MCF 10A (cell line): Measurements from ENCODE around the gene TMEM18. TPM values are rescaled to one million over a fixed set of nuclear protein-coding genes. Genes with fewer than 3 reads are reported as not detected.
"Not testable (repeated sequence)": the region's sequence is repeated elsewhere in the genome, so short reads cannot be mapped to it uniquely, and the experiment has no call there.

Experiments
- BruUV-seq: library from RNA; stranded (reverse); fragments of 400-500 nt; replicated peaks from 2 replicates; lab custom pipeline; 2021; lab: Mats Ljungman, UMichigan
- CTCF ChIA-PET: fragments of 300-600 bp; sonication (Branson Sonifier 250); formaldehyde crosslinking; extraction: SDS; loops from one replicate; lab custom pipeline; 2021; ENCODE audit warnings: antibody characterized with exemption, inconsistent platforms; lab: Yijun Ruan, JAX
- POLR2A ChIA-PET: fragments of 300-600, 350-650 bp; sonication (Branson Sonifier 250); formaldehyde crosslinking; extraction: SDS; loops from one replicate; lab custom pipeline; 2020; ENCODE audit warnings: antibody characterized with exemption, inconsistent platforms; lab: Yijun Ruan, JAX
- DNase-seq: peaks from one replicate; pipeline ENCODE4 v3.0.0-alpha.2; 2018; ENCODE audit not compliant: unreplicated experiment
- H3K27ac Mint-ChIP-seq: one replicate; pipeline ENCODE4 v1.8.0; 2022; ENCODE audit warnings: mild to moderate bottlenecking, low read depth, mixed read lengths; ENCODE audit not compliant: unreplicated experiment
- H3K27me3 Mint-ChIP-seq: one replicate; pipeline ENCODE4 v1.8.0; 2022; ENCODE audit warnings: mixed read lengths; ENCODE audit not compliant: insufficient read depth, unreplicated experiment
- H3K36me3 Mint-ChIP-seq: one replicate; pipeline ENCODE4 v1.8.0; 2022; ENCODE audit warnings: mild to moderate bottlenecking, moderate library complexity, mixed read lengths; ENCODE audit not compliant: insufficient read depth, unreplicated experiment
- H3K4me1 Mint-ChIP-seq: one replicate; pipeline ENCODE4 v1.8.0; 2022; ENCODE audit warnings: mixed read lengths; ENCODE audit not compliant: insufficient read depth, unreplicated experiment
- H3K4me3 Mint-ChIP-seq: one replicate; pipeline ENCODE4 v1.8.0; 2022; ENCODE audit warnings: mild to moderate bottlenecking, moderate library complexity, mixed read lengths; ENCODE audit not compliant: unreplicated experiment
- H3K9me3 Mint-ChIP-seq: one replicate; pipeline ENCODE4 v1.8.0; 2022; ENCODE audit warnings: mixed read lengths; ENCODE audit not compliant: unreplicated experiment
- intact Hi-C: fragments of 100-400 bp; cut with micrococcal nuclease; formaldehyde crosslinking; loops from 2 replicates; pipeline ENCODE4 v1.14.1; 2022
- total RNA-seq: library from RNA; stranded (reverse); gene quantifications from 2 replicates; pipeline ENCODE4 v1.2.3, GENCODE V29; 2022
- TF ChIP-seq, protein P1 (sequence below): fragments of 200-600 bp; IDR thresholded peaks from one replicate; pipeline ENCODE4 v1.8.0; 2022; ENCODE audit warnings: antibody characterized with exemption, mild to moderate bottlenecking; ENCODE audit not compliant: unreplicated experiment

The TMEM18 gene
- total RNA-seq, 1 experiment from 2014 or later: 25.1 TPM

DNA sequence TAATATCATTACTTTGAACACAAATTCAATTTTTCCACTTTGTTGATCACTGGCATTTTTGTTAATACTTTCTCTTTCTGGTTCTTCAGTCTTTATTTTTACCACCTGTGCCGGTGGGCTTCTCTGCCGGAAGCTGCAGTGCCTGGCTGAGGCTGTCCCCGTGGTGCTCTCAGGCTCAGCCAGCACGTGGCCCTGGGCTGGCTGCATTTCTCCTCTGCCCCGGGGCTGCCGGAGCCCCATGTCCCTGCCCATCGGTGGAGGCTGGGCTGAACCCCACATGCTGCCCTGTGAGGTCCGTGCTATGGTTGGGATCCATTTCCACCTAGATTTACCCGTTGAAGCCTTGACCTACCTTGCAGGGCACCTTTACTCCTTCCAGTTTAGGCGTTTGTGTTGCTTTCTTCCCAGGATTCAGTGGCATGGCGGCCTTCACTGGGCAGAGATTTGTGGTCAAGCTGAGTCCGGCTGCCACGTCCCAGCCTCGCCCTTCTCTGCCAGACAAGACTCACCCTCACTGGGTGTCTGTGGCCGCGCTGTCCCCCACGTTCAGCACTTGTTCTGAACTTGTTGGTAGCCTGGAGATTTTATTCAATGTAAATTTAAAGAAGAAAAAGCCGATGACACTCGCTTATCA is 12.8 kb upstream of the TMEM18 start:
- CTCF ChIA-PET: interaction anchor here (0.6 kb wide), 1 partner anchor 665 kb away, joined by 4 read pairs; no protein-coding TSS in a partner anchor

DNA sequence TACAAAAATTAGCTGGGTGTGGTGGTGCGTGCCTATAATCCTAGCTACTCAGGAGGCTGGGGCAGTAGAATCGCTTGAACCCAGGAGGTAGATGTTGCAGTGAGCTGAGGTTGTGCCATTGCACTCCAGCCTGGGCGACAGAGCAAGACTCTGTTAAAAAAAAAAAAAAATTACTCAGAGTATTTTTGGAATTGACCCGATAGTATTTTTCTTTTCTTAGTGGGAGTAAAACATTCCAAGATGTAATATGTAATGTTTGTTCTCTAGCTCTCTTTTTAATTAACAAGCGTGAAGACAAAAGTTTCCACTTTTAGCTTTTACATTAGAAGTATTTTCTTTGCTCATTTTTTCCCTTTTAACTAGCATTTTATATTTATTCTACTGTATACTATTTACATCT is 12.0 kb upstream of the TMEM18 start:
- TF ChIP-seq, protein P1, sequence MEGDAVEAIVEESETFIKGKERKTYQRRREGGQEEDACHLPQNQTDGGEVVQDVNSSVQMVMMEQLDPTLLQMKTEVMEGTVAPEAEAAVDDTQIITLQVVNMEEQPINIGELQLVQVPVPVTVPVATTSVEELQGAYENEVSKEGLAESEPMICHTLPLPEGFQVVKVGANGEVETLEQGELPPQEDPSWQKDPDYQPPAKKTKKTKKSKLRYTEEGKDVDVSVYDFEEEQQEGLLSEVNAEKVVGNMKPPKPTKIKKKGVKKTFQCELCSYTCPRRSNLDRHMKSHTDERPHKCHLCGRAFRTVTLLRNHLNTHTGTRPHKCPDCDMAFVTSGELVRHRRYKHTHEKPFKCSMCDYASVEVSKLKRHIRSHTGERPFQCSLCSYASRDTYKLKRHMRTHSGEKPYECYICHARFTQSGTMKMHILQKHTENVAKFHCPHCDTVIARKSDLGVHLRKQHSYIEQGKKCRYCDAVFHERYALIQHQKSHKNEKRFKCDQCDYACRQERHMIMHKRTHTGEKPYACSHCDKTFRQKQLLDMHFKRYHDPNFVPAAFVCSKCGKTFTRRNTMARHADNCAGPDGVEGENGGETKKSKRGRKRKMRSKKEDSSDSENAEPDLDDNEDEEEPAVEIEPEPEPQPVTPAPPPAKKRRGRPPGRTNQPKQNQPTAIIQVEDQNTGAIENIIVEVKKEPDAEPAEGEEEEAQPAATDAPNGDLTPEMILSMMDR: no peak
- POLR2A ChIA-PET: interaction anchor here (1.7 kb wide), 1 partner anchor 12 kb away, joined by 4 read pairs; the partner anchor contains the start of gene TMEM18
- DNase-seq: no peak
- Mint-ChIP-seq H3K4me1 (peaks cover 3% of the 10 kb centered on the region), H3K27me3 (no peaks in the 10 kb centered on the region), H3K27ac (no peak overlapping the region), H3K4me3 (no peak overlapping the region), H3K9me3 (peaks cover 11% of the 10 kb centered on the region), H3K36me3 (no peaks in the 10 kb centered on the region)
- intact Hi-C loops: no loop called here
- no TSS peak for BruUV-seq
- CTCF ChIA-PET: interaction anchor here (0.9 kb wide), 1 partner anchor 9 kb away, joined by 5 read pairs; no protein-coding TSS in a partner anchor

More for the DNA sequence above, 12.8 kb upstream of the TMEM18 start:
- POLR2A ChIA-PET: interaction anchor here (1.7 kb wide), 1 partner anchor 13 kb away, joined by 4 read pairs; the partner anchor contains the start of gene TMEM18
- Mint-ChIP-seq H3K27me3 (no peaks in the 10 kb centered on the region), H3K36me3 (no peaks in the 10 kb centered on the region), H3K27ac (no peak overlapping the region), H3K4me3 (no peak overlapping the region), H3K9me3 (peaks cover 5% of the 10 kb centered on the region), H3K4me1 (peaks cover 3% of the 10 kb centered on the region)
- BruUV-seq: no TSS peak
- intact Hi-C loops: no loop called here
- TF ChIP-seq, protein P1: no peak
- no peak for DNase-seq

DNA sequence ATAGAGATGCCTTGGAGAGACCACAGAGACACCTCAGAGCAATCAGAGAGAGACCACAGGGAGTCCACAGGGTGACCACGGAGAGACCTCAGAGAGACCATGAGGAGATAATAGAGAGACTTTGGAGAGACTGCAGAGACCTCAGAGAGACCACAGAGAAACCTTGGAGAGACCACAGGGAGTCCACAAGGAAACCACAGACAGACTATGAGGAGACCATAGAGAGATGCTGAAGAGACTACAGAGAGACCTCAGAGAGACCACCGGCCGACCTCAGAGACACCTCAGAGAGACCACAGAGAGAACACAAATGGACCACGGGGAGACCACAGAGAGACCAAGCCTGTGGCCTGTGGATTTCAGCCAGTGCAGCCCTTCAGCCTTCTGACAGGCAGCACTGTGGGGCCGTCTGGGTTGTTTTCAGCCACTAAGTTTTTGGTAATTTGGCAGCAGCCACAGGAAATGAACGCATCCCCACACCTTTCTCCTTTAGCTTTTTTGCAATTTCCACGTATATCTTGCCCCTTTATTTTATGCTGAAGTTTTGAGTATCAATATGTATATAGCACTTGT is 11.4 kb upstream of the TMEM18 start:
- no peak for DNase-seq
- Mint-ChIP-seq H3K4me1 (peaks cover 3% of the 10 kb centered on the region), H3K36me3 (no peaks in the 10 kb centered on the region), H3K27me3 (no peaks in the 10 kb centered on the region), H3K4me3 (no peak overlapping the region), H3K9me3 (peaks cover 11% of the 10 kb centered on the region), H3K27ac (no peak overlapping the region)
- intact Hi-C loops: no loop called here
- CTCF ChIA-PET: interaction anchor here (0.9 kb wide), 1 partner anchor 8 kb away, joined by 5 read pairs; no protein-coding TSS in a partner anchor
- TF ChIP-seq, protein P1: no peak
- no TSS peak for BruUV-seq
- POLR2A ChIA-PET: interaction anchor here (1.7 kb wide), 1 partner anchor 12 kb away, joined by 4 read pairs; the partner anchor contains the start of gene TMEM18

DNA sequence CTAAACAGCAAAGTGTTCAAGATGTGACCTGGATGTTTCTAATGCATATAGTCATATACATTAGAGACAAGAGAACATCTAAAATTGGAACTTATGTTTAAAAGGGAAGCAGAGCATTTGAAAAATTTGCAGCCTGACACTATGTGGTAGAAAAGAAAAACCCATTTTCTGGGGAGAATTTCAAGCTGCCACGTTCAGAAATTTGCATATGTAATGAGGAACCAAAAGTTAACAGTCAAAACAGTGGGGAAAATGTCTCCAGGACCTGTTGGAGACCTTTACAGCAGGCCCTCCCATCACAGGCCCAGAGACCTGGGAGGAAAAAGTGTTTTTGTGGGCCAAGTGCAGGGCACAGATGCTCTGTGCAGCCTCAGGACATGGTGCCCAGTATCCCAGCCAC is 8.2 kb upstream of the TMEM18 start:
- no peak overlapping the region for H3K4me3 Mint-ChIP-seq
- CTCF ChIA-PET: no interaction called here
- no peaks in the 10 kb centered on the region for H3K27me3 Mint-ChIP-seq
- intact Hi-C loops: no loop called here
- POLR2A ChIA-PET: no interaction called here
- DNase-seq: no peak
- TF ChIP-seq, protein P1: no peak
- H3K27ac Mint-ChIP-seq: no peak overlapping the region
- no peaks in the 10 kb centered on the region for H3K4me1 Mint-ChIP-seq
- H3K36me3 Mint-ChIP-seq: no peaks in the 10 kb centered on the region
- no TSS peak for BruUV-seq
- H3K9me3 Mint-ChIP-seq: peaks cover 11% of the 10 kb centered on the region

DNA sequence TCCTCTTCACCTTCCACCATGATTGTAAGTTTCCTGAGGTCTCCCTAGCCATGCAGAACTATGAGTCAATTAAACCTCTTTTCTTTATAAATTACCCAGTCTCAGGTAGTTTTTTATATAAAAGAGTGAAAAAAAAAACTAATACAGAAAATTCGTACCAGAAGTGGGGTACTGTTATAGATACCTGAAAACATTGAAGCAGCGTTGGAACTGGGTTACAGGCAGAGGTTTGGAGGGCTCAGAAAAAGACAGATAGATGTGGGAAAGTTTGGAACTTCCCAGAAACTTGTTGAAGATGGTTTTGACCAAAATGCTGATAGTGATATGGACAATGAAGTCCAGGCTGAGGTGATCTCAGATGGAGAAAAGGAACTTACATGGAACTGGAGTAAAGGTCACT is 7.7 kb upstream of the TMEM18 start:
- H3K36me3 Mint-ChIP-seq: not testable (repeated sequence)

More for the DNA sequence above, 7.7 kb upstream of the TMEM18 start:
- H3K4me1 Mint-ChIP-seq, H3K27me3 Mint-ChIP-seq, CTCF ChIA-PET, DNase-seq, H3K27ac Mint-ChIP-seq, intact Hi-C loops, POLR2A ChIA-PET, BruUV-seq, H3K4me3 Mint-ChIP-seq: not testable (repeated sequence)
- peaks cover 11% of the 10 kb centered on the region for H3K9me3 Mint-ChIP-seq
